Neuronal stem cell (in vitro differentiated cells): ENCODE results near the gene RAB6B.

Experiments
- DNase-seq: peaks from one replicate; pipeline ENCODE4 v3.0.0-alpha.2; 2013; ENCODE audit warnings: low spot score
- H2AFZ ChIP-seq: one replicate; pipeline ENCODE4 v1.6.1; 2013; ENCODE audit warnings: mild to moderate bottlenecking, low read length, inconsistent platforms
- H2AK5ac ChIP-seq: 2 replicates; pipeline ENCODE4 v1.6.1; 2013; ENCODE audit warnings: low read depth, mild to moderate bottlenecking, inconsistent platforms, low read length, moderate library complexity, mixed read lengths
- H2BK120ac ChIP-seq: 2 replicates; pipeline ENCODE4 v1.6.1; 2013; ENCODE audit warnings: low read depth, mild to moderate bottlenecking, inconsistent platforms, low read length, moderate library complexity, mixed read lengths
- H2BK12ac ChIP-seq: one replicate; pipeline ENCODE4 v1.6.1; 2013; ENCODE audit warnings: low read length, inconsistent platforms
- H2BK15ac ChIP-seq: 2 replicates; pipeline ENCODE4 v1.6.1; 2013; ENCODE audit warnings: mild to moderate bottlenecking, low read length, inconsistent platforms, mixed read lengths
- H2BK5ac ChIP-seq: one replicate; pipeline ENCODE4 v1.6.1; 2013; ENCODE audit warnings: inconsistent platforms, mild to moderate bottlenecking, low read length, moderate library complexity
- H3K14ac ChIP-seq: one replicate; pipeline ENCODE4 v1.6.1; 2013; ENCODE audit warnings: low read length, inconsistent platforms
- H3K18ac ChIP-seq: 2 replicates; pipeline ENCODE4 v1.6.1; 2013; ENCODE audit warnings: low read length, inconsistent platforms
- H3K23ac ChIP-seq: 2 replicates; pipeline ENCODE4 v1.6.1; 2013; ENCODE audit warnings: low read depth, mild to moderate bottlenecking, mixed read lengths, low read length, inconsistent platforms; ENCODE audit not compliant: poor library complexity
- H3K27ac ChIP-seq: replicated peaks from 3 replicates; pipeline ENCODE4 v1.5.1; 2013; ENCODE audit warnings: low read length, inconsistent platforms
- H3K27me3 ChIP-seq, 3 experiments: 2 replicates each; pipeline ENCODE4 v1.6.1; 2013; ENCODE audit warnings: low read length in 3 of 3, mild to moderate bottlenecking in 2 of 3, inconsistent platforms in 1 of 3, low read depth in 1 of 3, mixed read lengths in 1 of 3, moderate library complexity in 1 of 3; ENCODE audit not compliant: control insufficient read depth in 3 of 3, insufficient read depth in 3 of 3
- H3K36me3 ChIP-seq, 2 donors: replicated peaks in 1 of 2; 2 replicates each; pipeline ENCODE4 v1.6.1; 2013; ENCODE audit warnings: low read length in 2 of 2; ENCODE audit not compliant: control insufficient read depth in 2 of 2, insufficient read depth in 2 of 2
- H3K4ac ChIP-seq: 2 replicates; pipeline ENCODE4 v1.6.1; 2013; ENCODE audit warnings: inconsistent platforms, mild to moderate bottlenecking, low read length, moderate library complexity
- H3K4me1 ChIP-seq, 2 donors: 1 replicate in 1 of 2; 2 replicates in 1 of 2; pipeline ENCODE4 v1.6.1; 2013; ENCODE audit warnings: low read length in 2 of 2, low read depth in 1 of 2; ENCODE audit not compliant: control insufficient read depth in 2 of 2, insufficient read depth in 1 of 2
- H3K4me2 ChIP-seq: one replicate; pipeline ENCODE4 v1.6.1; 2013; ENCODE audit warnings: mild to moderate bottlenecking, low read length, inconsistent platforms; ENCODE audit not compliant: insufficient read depth, poor library complexity, severe bottlenecking
- H3K4me3 ChIP-seq, 2 donors: 2 replicates each; pipeline ENCODE4 v1.5.1; 2013; ENCODE audit warnings: low read length in 2 of 2, mild to moderate bottlenecking in 2 of 2, inconsistent platforms in 1 of 2, moderate library complexity in 1 of 2
- H3K79me1 ChIP-seq: one replicate; pipeline ENCODE4 v1.6.1; 2013; ENCODE audit warnings: low read depth, mild to moderate bottlenecking, inconsistent platforms, low read length, moderate library complexity
- H3K9ac ChIP-seq: one replicate; pipeline ENCODE4 v1.6.1; 2013; ENCODE audit warnings: mild to moderate bottlenecking, low read depth, low read length, inconsistent platforms; ENCODE audit not compliant: poor library complexity
- H3K9me3 ChIP-seq, 2 donors: replicated peaks in 1 of 2; 2 replicates each; pipeline versions ENCODE3 to v1.6.1; 2013; ENCODE audit warnings: low read length in 2 of 2, mild to moderate bottlenecking in 2 of 2, inconsistent platforms in 1 of 2, low read depth in 1 of 2, mixed read lengths in 1 of 2, moderate library complexity in 1 of 2; ENCODE audit not compliant: control insufficient read depth in 2 of 2, insufficient read depth in 1 of 2
- H4K8ac ChIP-seq: one replicate; pipeline ENCODE4 v1.6.1; 2013; ENCODE audit warnings: low read depth, mild to moderate bottlenecking, inconsistent platforms, low read length, moderate library complexity
- H4K91ac ChIP-seq: one replicate; pipeline ENCODE4 v1.6.1; 2013; ENCODE audit warnings: low read length, low read depth, mild to moderate bottlenecking, inconsistent platforms; ENCODE audit not compliant: poor library complexity
- WGBS, 2 donors: extraction: QIAGEN DNeasy Blood & Tissue Kit; methylation state at CpG; one replicate each; pipeline ENCODE4 v1.1.7; 2013; ENCODE audit warnings: missing lambda C conversion rate in 2 of 2, mixed read lengths in 1 of 2; ENCODE audit not compliant: insufficient read length in 2 of 2, insufficient replicate concordance in 1 of 2; ENCODE audit errors: extremely low coverage in 2 of 2; 5-methylcytosine and 5-hydroxymethylcytosine counted together

Gene RAB6B

DNA sequence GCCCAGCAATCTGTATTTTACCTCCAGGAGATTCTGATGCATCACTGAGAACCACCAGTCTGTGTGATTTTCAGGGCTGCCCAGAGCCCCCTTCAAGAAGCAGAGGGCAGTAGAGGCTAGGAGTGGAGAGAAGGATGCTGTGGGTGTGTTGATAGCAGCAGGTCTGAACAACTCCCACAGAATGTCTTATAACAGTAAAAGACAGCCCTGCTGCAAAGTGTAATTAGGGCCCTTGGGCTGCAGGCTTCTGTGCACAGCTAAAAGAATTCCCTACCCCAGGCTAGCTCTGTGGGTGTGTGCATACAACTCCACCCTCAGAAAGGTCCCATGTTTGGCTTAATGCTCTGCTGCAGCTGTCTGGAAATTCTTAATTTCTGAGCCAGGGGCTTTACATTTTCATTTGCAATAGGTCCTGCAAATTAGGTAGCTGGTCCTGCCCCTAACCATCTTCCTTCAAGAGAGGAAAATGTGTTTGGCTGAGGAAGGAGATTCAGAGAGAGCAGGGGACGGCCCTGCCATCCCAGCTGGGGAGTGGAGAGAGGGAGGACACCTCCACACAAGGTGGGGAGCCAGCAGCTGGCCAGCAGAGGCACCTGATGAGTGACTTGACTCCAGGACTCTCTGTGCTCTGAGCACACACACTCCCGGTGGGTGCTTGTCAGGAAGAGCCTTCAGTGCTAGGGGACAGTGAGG lies 43.2 kb upstream of the RAB6B start:
- no peak overlapping the region for H3K4me2 ChIP-seq
- no peak overlapping the region for H3K9ac ChIP-seq
- H3K4me1 ChIP-seq: no peaks in the 10 kb centered on the region
- no peaks in the 10 kb centered on the region for H3K79me1 ChIP-seq
- H2BK5ac ChIP-seq: no peak overlapping the region
- peak overlapping the region; percentile 29 for H2AK5ac ChIP-seq
- H3K4me3 ChIP-seq: no peak overlapping the region
- no peak overlapping the region for H3K27ac ChIP-seq
- H3K27me3 ChIP-seq: peaks cover 0 to 34% (median 0%) of the 10 kb centered on the region in 3 experiments
- no peak overlapping the region for H2BK120ac ChIP-seq
- no peak overlapping the region for H3K4ac ChIP-seq
- peak overlapping the region; percentile 67 for H3K18ac ChIP-seq
- no peak overlapping the region for H4K8ac ChIP-seq
- H3K23ac ChIP-seq: no peak overlapping the region
- H3K14ac ChIP-seq: no peak overlapping the region
- no peak for DNase-seq
- no peak overlapping the region for H2BK15ac ChIP-seq
- WGBS, 2 donors: no CpG with 5 or more reads among the region's 2 CpGs
- no peak overlapping the region for H2AFZ ChIP-seq
- H3K36me3 ChIP-seq: no peaks in the 10 kb centered on the region
- H2BK12ac ChIP-seq: no peak overlapping the region
- no peaks in the 10 kb centered on the region for H3K9me3 ChIP-seq
- peak overlapping the region; percentile 16 for H4K91ac ChIP-seq

DNA sequence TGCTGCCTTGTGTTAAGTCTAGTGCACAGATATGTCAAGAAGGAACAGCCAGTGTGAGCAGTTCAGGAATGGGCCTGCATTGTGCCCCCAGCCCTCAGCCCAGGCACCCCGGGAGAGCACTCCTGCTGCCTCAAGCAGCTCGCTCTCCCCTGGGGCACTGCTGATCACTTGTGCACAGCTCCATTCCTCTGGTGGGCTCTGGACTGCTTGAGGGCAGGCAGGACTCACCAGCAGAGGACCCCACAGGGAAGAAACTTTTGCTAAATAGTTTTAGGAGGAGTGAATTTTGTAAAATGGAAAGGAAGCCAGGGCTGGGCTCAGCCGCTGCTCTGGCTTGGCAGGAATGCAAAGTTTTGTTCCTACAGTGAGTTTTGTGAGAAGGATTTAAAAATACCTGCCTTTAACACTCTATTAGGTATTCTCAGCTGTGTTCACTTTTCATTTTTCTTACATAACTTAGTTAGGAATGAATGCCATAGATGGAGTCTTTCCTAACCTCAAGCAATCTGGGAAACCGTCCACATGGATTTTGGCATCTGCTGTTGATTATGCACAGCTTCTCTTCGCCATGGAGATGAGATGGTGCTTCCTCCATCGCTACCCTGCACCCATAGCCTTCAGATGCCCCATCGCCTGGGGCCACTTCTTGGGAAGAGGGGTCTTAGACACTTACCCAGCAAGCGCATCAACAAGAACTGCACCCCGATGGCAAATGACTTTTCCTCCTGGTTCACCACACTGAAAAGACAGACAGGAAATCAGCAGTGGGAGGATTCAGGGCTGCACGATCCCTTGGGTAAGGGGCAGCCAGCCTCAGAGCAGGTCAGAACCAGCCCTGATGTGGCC lies 42.3 kb upstream of the RAB6B start:
- no peak for DNase-seq

DNA sequence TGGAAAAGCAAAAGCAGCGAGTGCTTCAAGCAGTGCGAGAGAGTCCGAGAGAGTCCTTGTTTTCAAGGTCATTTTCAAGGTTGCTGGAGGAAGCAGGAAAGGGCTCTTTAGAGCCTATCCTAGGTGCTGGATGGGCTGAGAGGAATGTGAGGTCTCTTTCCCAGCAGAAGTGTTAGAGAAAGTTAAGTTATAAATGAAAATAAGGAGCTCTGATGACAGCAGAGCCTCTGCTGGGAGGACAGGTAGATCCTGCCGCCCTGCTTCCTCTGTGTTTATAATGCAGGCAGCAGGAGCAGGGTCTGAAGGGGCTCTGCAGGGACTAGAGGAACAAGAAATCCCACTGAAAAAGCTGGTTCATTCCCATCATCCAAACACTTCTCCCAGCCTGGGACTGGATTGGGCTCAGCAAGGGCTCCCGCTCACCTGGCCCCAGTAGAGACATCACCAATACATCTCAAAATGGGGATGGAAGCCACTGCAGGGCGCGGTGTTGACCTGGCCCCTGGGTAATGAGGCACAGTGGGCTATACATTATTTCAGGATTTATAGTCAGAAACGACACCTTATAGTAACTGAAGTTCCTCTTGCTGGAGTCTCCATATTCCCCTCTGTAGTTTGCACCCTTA lies 41.5 kb upstream of the RAB6B start:
- H2BK120ac ChIP-seq: no peak overlapping the region
- DNase-seq: no peak
- H3K23ac ChIP-seq: no peak overlapping the region

More for the DNA sequence above, 42.3 kb upstream of the RAB6B start:
- H4K8ac ChIP-seq: no peak overlapping the region
- H3K36me3 ChIP-seq: no peaks in the 10 kb centered on the region
- H3K4ac ChIP-seq: no peak overlapping the region
- H3K14ac ChIP-seq: no peak overlapping the region
- no peak overlapping the region for H2BK12ac ChIP-seq
- no peak overlapping the region for H2BK120ac ChIP-seq
- no peak overlapping the region for H2BK5ac ChIP-seq
- no peak overlapping the region for H2AK5ac ChIP-seq
- no peak overlapping the region for H3K9ac ChIP-seq
- H3K4me1 ChIP-seq: no peaks in the 10 kb centered on the region
- H3K79me1 ChIP-seq: no peaks in the 10 kb centered on the region
- H3K27me3 ChIP-seq: peaks cover 0 to 35% (median 0%) of the 10 kb centered on the region in 3 experiments
- no CpG with 5 or more reads among the region's 10 CpGs for WGBS, 2 donors
- no peak overlapping the region for H2BK15ac ChIP-seq
- no peak overlapping the region for H3K23ac ChIP-seq
- H3K9me3 ChIP-seq: no peaks in the 10 kb centered on the region
- H3K4me2 ChIP-seq: no peak overlapping the region
- H3K4me3 ChIP-seq: peak overlapping the region in 1 of 2 donors; percentile 2
- H2AFZ ChIP-seq: no peak overlapping the region
- H3K18ac ChIP-seq: peak overlapping the region; percentile 41
- no peak overlapping the region for H4K91ac ChIP-seq
- no peak overlapping the region for H3K27ac ChIP-seq

More for the DNA sequence above, 41.5 kb upstream of the RAB6B start:
- H3K36me3 ChIP-seq: no peaks in the 10 kb centered on the region
- no peak overlapping the region for H2AK5ac ChIP-seq
- no peak overlapping the region for H2BK15ac ChIP-seq
- no peak overlapping the region for H4K8ac ChIP-seq
- WGBS, 2 donors: no CpG with 5 or more reads among the region's 8 CpGs
- H3K14ac ChIP-seq: no peak overlapping the region
- no peak overlapping the region for H3K18ac ChIP-seq
- H4K91ac ChIP-seq: no peak overlapping the region
- no peak overlapping the region for H3K4me2 ChIP-seq
- H2BK12ac ChIP-seq: no peak overlapping the region
- no peaks in the 10 kb centered on the region for H3K79me1 ChIP-seq
- H3K4ac ChIP-seq: no peak overlapping the region
- no peak overlapping the region for H2BK5ac ChIP-seq
- no peaks in the 10 kb centered on the region for H3K9me3 ChIP-seq
- no peak overlapping the region for H2AFZ ChIP-seq
- H3K4me1 ChIP-seq: no peaks in the 10 kb centered on the region
- no peak overlapping the region for H3K9ac ChIP-seq
- no peak overlapping the region for H3K27ac ChIP-seq
- H3K27me3 ChIP-seq: peaks cover 0 to 35% (median 0%) of the 10 kb centered on the region in 3 experiments
- no peak overlapping the region for H3K4me3 ChIP-seq
